ENCODE measurements around the gene ACP1.

The ACP1 gene

GRCh38 chr2:274503-274902, 9.8 kb downstream of the ACP1 start:
- no peak for DNase-seq (ENCODE audit: low read depth, low spot score)
- ChIA-PET POLR2A (no interaction called here), CTCF (interaction anchor here (0.9 to 2.2 kb wide), 3 partner anchors 11 to 25 kb away, joined by 3 to 5 read pairs (median 3); no protein-coding TSS in a partner anchor)
- no peak overlapping the region for H3K4me3 ChIP-seq (ENCODE audit: low read depth, low read length)
- TF ChIP-seq CTCF (IDR thresholded peaks at IDR 0.05; ENCODE audit: insufficient read depth, low read length, missing control alignments): no peak

DNA sequence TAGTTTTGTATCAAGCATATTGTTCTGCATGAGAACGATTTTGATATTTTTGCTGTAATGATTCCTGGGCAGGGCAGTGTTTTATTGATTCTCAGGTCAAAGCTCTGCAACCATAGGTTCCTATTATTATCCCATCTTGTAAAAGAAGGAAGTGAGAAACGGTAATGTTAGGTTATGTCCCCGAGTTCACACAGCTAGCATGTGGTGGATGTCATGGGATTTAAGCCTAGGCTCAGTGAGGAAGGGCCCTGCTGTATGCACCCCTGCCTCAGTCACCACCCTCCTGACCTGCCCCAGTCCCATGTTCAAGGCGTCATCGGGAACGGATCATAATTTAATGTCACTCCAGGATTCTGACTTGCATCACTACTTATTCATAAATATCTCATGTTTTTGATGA, 10.7 kb downstream of the ACP1 start:
- CTCF ChIA-PET: no interaction called here
- H3K4me3 ChIP-seq (ENCODE audit: low read depth, low read length): no peak overlapping the region
- no peak for DNase-seq (ENCODE audit: low read depth, low spot score)
- POLR2A ChIA-PET: no interaction called here
- no peak for TF ChIP-seq CTCF (IDR thresholded peaks at IDR 0.05; ENCODE audit: insufficient read depth, low read length, missing control alignments)

DNA sequence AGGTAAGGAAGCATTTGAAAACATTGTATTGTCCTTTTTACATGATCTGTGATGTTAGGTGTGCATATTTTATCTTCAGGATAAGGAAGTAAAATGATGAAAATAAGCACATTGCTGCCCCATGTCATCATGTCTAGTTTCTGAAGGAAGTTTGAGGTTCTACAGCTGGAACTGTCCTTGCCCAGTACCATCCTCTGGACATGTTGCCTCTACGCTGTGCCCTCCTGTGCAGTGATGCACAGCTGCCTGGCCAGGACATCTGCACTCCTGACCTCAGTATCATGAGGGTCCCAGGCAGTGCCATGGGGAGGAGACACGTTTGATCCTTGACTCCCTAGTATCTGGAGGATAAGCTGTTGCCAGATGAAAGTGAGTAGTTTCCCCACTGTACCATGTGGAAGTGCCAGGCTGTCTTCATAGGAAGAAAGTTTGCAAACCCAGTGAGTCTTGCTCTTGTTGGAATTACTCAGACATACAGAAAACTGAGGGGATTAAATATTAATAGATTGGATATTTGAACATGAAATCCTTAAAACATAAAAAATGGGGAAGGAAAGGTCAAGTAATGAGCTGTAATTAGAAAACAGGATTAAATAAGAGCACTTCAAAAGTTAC, 13.7 kb downstream of the ACP1 start:
- no peak overlapping the region for H3K4me3 ChIP-seq (ENCODE audit: low read depth, low read length)
- DNase-seq (ENCODE audit: low read depth, low spot score): no peak
- ChIA-PET POLR2A (no interaction called here), CTCF (interaction anchor here (1.2 to 1.5 kb wide), 2 partner anchors 11 to 31 kb away, joined by 4 to 6 read pairs; no protein-coding TSS in a partner anchor)
- TF ChIP-seq CTCF (IDR thresholded peaks at IDR 0.05; ENCODE audit: insufficient read depth, low read length, missing control alignments): no peak

DNA sequence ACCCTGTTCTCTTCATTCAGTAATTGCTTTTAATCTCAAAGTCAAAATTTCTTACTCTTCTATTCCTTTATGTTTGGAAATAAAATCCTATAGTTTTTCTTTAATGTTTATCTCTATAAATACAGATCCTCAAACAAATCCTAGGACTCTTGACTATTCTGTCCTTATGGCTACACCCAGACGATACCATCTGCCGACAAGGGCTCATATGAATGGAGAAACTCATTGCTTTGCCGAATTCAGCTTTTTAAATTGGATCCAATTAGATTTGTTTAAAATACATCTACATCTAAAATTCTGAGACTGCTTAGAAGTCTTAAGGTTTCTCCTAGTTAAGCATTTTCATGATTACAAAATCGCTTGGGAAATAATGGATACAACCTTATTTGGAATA, 14.2 kb downstream of the ACP1 start:
- no peak for DNase-seq (ENCODE audit: low read depth, low spot score)
- no peak overlapping the region for H3K4me3 ChIP-seq (ENCODE audit: low read depth, low read length)
- TF ChIP-seq CTCF (IDR thresholded peaks at IDR 0.05; ENCODE audit: insufficient read depth, low read length, missing control alignments): no peak
- ChIA-PET POLR2A (no interaction called here), CTCF (interaction anchor here (1.2 to 1.5 kb wide), 2 partner anchors 11 to 32 kb away, joined by 4 to 6 read pairs; no protein-coding TSS in a partner anchor)

- no peak overlapping the region for H3K4me3 ChIP-seq (ENCODE audit: low read depth, low read length)
- DNase-seq (ENCODE audit: low read depth, low spot score): no peak
- POLR2A ChIA-PET: no interaction called here
- TF ChIP-seq CTCF (IDR thresholded peaks at IDR 0.05; ENCODE audit: insufficient read depth, low read length, missing control alignments): no peak
- CTCF ChIA-PET: interaction anchor here (1.2 kb wide), 1 partner anchor 32 kb away, joined by 4 read pairs; no protein-coding TSS in a partner anchor
Measured at GRCh38 chr2:279366-279765, 14.6 kb downstream of the ACP1 start.

DNA sequence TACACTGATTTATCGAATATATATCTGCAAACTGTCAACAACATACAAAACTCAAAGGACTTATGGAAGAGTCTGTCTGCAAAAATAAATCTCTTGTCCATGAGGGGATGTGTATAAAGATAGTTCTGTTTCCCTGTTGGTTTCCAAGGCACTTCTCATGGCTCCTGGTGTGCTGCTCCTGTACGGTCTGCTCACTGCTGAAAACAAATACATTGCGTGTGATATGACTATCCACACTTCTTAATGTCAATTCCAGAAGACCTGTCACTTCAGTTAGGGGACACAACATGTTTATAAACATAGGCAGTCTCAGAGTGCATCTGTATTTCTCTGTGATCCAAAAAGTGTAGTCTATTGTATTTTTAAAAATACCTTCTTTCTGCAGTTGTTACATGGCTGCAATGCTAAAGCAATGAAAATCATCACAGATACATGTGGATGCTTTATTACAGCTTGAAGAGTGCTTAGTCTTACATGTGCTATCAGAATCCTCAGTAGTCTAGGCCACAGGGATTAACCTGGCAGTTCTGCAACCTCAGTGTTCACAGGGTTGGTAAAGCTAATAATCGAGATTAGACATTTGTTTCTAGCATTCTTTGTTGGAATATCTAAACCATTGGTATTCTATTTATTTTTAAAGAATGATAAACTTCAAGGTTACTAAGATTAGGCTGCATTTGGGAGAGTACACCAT, 15.4 kb downstream of the ACP1 start:
- no peak for DNase-seq (ENCODE audit: low read depth, low spot score)
- ChIA-PET CTCF (no interaction called here), POLR2A (no interaction called here)
- TF ChIP-seq CTCF (IDR thresholded peaks at IDR 0.05; ENCODE audit: insufficient read depth, low read length, missing control alignments): no peak
- no peak overlapping the region for H3K4me3 ChIP-seq (ENCODE audit: low read depth, low read length)
